Hepatocyte (in vitro differentiated cells): ENCODE data around the gene ST6GALNAC2.

ENCODE experiments used
- EZH2 ChIP-seq: fragments of 200-600 bp; sonication (generic); IDR thresholded peaks from 2 replicates; pipeline ENCODE4 v1.6.1; 2016; ENCODE audit warnings: antibody characterized with exemption, mild to moderate bottlenecking, borderline replicate concordance
- EZH2phosphoT487 ChIP-seq: fragments of 200-600 bp; sonication (generic); IDR thresholded peaks from one replicate; pipeline ENCODE4 v1.6.1; 2018; ENCODE audit warnings: antibody characterized with exemption, mild to moderate bottlenecking, low read depth, moderate library complexity; ENCODE audit not compliant: unreplicated experiment, severe bottlenecking
- TF ChIP-seq, protein P1 (sequence below): fragments of 200-600 bp; sonication (generic); IDR thresholded peaks from 2 replicates; pipeline ENCODE4 v1.5.1; 2016; ENCODE audit warnings: antibody characterized with exemption, mild to moderate bottlenecking; ENCODE audit not compliant: poor library complexity

DNA sequence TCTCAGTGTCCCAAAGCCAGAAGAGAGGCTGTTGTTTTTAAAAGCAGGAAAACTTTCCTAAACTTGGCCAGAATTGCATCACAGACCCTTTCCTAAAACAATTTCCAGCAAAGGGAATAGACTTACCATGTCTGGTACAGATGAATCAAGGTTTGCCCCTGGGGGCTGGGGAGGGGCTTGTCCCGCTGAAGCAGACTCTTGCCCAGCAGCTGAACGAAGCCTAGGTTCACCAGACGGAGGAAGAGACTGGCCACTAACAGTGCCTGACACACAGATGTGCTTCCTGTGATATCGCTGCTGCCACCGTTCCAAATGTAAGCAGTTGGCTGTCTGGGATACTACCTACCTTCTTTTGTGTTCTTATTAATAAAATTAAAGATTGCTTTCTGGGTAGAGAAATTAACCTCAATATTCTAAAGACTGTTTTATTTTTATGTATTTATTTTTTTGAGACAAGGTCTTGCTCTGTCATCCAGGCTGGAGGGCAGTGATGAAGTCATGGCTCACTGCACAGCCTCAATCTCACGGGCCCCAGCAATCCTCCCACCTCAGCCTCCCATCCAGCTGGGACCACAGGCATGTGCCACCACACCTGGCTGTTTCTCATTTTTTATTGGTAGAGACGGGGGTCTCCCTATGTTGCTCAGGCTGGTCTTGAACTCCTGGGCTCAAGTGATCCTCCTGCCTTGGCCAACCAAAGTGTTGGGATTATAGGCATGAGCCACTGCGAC is 32.3 kb downstream of the ST6GALNAC2 start:
- TF ChIP-seq, protein P1, sequence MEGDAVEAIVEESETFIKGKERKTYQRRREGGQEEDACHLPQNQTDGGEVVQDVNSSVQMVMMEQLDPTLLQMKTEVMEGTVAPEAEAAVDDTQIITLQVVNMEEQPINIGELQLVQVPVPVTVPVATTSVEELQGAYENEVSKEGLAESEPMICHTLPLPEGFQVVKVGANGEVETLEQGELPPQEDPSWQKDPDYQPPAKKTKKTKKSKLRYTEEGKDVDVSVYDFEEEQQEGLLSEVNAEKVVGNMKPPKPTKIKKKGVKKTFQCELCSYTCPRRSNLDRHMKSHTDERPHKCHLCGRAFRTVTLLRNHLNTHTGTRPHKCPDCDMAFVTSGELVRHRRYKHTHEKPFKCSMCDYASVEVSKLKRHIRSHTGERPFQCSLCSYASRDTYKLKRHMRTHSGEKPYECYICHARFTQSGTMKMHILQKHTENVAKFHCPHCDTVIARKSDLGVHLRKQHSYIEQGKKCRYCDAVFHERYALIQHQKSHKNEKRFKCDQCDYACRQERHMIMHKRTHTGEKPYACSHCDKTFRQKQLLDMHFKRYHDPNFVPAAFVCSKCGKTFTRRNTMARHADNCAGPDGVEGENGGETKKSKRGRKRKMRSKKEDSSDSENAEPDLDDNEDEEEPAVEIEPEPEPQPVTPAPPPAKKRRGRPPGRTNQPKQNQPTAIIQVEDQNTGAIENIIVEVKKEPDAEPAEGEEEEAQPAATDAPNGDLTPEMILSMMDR = no peak
- TF ChIP-seq EZH2phosphoT487 (no peak), EZH2 (no peak)
